Measurements from ENCODE around the gene BAIAP2L2.

DNA sequence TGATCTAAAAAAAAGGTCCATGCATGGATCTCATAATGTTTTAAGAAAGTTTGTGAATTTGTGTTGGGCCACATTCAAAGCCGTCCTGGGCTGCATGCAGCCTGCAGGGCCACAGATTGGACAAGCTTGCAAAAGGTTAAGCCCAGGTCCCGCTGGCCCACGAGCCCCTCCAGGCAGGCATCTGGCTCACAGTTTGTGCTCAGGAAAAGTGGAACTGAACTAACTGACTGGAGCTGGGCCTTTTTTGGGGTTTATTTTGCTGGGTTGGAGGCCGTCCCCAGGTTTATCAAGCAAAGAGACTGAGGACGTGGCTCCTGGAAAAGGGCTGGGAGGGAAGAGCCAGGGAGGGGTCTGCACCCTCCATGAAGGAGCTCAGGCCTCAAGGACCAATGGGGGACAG lies 32.1 kb upstream of the BAIAP2L2 start:
- TF ChIP-seq POLR2A (IDR thresholded peaks at IDR 0.05), result no peak
- TF ChIP-seq, protein P1, sequence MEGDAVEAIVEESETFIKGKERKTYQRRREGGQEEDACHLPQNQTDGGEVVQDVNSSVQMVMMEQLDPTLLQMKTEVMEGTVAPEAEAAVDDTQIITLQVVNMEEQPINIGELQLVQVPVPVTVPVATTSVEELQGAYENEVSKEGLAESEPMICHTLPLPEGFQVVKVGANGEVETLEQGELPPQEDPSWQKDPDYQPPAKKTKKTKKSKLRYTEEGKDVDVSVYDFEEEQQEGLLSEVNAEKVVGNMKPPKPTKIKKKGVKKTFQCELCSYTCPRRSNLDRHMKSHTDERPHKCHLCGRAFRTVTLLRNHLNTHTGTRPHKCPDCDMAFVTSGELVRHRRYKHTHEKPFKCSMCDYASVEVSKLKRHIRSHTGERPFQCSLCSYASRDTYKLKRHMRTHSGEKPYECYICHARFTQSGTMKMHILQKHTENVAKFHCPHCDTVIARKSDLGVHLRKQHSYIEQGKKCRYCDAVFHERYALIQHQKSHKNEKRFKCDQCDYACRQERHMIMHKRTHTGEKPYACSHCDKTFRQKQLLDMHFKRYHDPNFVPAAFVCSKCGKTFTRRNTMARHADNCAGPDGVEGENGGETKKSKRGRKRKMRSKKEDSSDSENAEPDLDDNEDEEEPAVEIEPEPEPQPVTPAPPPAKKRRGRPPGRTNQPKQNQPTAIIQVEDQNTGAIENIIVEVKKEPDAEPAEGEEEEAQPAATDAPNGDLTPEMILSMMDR (IDR thresholded peaks at IDR 0.05), result no peak

Measured in prostate gland (tissue), 2 donors.